ENCODE measurements around the gene STX18. TPM values are rescaled to one million over a fixed set of nuclear protein-coding genes. Genes with fewer than 3 reads are reported as not detected.

STX18 gene
- total RNA-seq, 2 donors from 2014 or later: 18.5 to 39.8 TPM

DNA sequence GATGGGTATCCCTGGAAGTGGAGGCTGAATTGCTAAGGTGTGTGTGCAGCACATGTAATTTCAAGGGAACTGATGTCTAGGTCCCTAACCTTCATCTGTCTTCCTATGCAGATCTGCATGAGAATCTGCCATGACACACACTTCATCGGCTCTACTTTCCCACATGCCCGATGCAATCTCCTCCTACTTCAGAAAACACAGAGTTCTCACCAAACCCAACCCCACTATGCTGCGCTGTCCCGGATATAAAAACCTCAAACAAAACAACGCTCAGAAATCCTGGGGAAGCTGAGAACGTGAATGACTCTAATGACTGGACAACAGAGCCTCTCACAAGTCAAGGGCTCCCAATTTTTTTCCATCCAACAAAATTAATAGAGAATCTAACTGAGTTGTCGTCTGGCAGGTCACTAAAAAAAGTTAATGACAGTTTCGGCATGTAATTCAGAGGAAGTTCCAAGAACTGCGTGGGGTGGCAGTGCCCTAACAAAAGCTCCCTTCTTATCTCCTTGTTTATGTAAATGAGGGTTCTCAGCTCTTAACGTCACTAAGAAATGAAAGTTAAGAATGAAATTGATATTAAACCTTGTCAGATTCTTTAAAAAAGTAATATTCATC is 39.0 kb downstream of the STX18 start:
- Histone ChIP-seq H3K4me3 (no peak overlapping the region), H3K4me1 (ENCODE audit: control insufficient read depth in 1 of 2, low read depth in 2 of 2) (peaks cover 0 to 10% of the 10 kb centered on the region in 2 donors), H3K27me3 (replicated peaks; ENCODE audit: insufficient read depth) (no peaks in the 10 kb centered on the region), H3K9me3 (no peaks in the 10 kb centered on the region), H3K27ac (no peak overlapping the region), H3K36me3 (no peaks in the 10 kb centered on the region)
- DNase-seq (ENCODE audit: low spot score): no peak
- TF ChIP-seq CTCF (IDR thresholded peaks at IDR 0.05): no peak
- no peak for ATAC-seq (ENCODE audit: insufficient number of reproducible peaks, low FRiP score, low read depth)

GRCh38 chr4:4501679-4502078 is 40.2 kb downstream of the STX18 start:
- Histone ChIP-seq H3K4me1 (ENCODE audit: control insufficient read depth in 1 of 2, low read depth in 2 of 2) (peaks cover 0 to 4% of the 10 kb centered on the region in 2 donors), H3K9me3 (no peaks in the 10 kb centered on the region), H3K36me3 (no peaks in the 10 kb centered on the region), H3K27me3 (replicated peaks; ENCODE audit: insufficient read depth) (no peaks in the 10 kb centered on the region), H3K4me3 (no peak overlapping the region), H3K27ac (no peak overlapping the region)
- DNase-seq (ENCODE audit: low spot score) (no peak), ATAC-seq (ENCODE audit: insufficient number of reproducible peaks, low FRiP score, low read depth) (no peak)
- TF ChIP-seq CTCF (IDR thresholded peaks at IDR 0.05): no peak

DNA sequence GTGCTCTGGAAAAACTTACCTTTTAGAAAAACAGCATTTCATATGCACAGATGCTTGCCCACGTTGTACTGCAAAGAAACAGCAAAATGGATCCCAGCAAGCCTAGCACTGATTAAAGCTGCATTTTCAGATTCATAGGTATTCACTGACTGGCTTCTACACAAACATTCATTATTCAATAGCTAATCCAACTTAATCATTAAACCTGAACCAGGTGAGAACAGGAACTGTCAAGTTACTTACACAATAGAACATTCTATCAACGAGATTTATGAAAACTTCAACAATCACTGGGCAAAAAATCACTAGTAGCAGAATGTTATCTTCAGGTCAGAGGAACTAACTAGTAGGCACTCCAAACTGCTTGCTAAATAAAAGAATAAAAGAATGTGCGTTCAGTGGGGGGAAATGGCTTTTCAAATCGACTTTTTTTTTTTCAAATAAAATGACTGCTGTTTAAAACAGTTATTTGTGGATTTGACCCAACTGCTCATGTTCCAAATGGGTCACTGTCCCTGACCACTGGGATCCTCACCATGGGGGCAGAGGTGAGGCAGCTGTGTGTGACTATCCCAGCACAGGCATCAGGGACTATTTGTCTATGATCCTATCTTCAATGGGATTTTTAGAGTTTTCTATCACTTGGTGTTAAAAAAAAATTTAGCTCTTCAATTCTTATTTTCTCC is 42.3 kb downstream of the STX18 start:
- no peak for DNase-seq (ENCODE audit: low spot score)
- H3K4me1 ChIP-seq (ENCODE audit: control insufficient read depth in 1 of 2, low read depth in 2 of 2): no peaks in the 10 kb centered on the region
- no peak for ATAC-seq (ENCODE audit: insufficient number of reproducible peaks, low FRiP score, low read depth)
- no peaks in the 10 kb centered on the region for H3K9me3 ChIP-seq
- H3K27ac ChIP-seq: no peak overlapping the region
- H3K27me3 ChIP-seq (replicated peaks; ENCODE audit: insufficient read depth): no peaks in the 10 kb centered on the region
- TF ChIP-seq CTCF (IDR thresholded peaks at IDR 0.05): no peak
- H3K36me3 ChIP-seq: no peaks in the 10 kb centered on the region
- no peak overlapping the region for H3K4me3 ChIP-seq

DNA sequence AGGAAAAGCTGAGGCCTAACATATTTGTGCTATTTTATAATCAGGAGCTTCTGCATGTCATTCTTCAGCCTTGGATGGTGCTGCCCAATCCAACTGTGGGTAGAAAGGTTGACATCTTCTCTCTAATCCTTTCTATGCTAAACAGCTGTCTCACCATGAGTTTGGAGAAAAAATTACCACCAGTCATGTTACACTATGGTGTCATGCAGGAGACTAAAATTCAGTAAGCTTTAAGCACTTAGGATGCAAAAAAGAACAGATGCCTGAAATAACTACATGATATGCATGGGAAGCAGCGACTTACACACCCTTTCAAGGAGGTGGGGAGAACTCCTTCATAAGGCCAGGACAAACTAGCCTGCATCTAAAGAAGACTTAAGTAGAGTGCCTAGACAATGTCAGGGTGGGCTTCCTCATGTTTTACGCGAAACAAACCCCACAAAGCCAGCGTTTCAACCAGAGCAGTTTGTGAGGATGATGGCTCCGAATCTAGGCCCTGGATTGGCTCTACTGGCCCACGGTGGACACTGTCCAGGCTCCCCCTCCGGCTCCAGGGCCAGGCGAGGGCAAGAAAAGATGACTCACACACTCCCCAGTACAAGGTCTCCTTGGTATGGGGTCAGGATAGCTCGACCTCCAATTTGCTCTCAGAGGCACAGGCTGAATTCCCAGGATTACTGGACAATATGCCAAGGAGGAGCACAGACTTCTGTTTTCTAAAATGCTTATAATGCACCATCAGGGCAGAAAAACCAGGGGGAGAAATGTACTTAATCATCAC is 45.1 kb downstream of the STX18 start:
- ATAC-seq (ENCODE audit: insufficient number of reproducible peaks, low FRiP score, low read depth): no peak
- H3K9me3 ChIP-seq: no peaks in the 10 kb centered on the region
- no peak overlapping the region for H3K4me3 ChIP-seq
- TF ChIP-seq CTCF (IDR thresholded peaks at IDR 0.05): no peak
- no peaks in the 10 kb centered on the region for H3K4me1 ChIP-seq (ENCODE audit: control insufficient read depth in 1 of 2, low read depth in 2 of 2)
- no peaks in the 10 kb centered on the region for H3K27me3 ChIP-seq (replicated peaks; ENCODE audit: insufficient read depth)
- no peak overlapping the region for H3K27ac ChIP-seq
- H3K36me3 ChIP-seq: no peaks in the 10 kb centered on the region
- DNase-seq (ENCODE audit: low spot score): no peak

- Histone ChIP-seq H3K9me3 (no peaks in the 10 kb centered on the region), H3K4me3 (no peak overlapping the region), H3K27ac (no peak overlapping the region), H3K36me3 (no peaks in the 10 kb centered on the region), H3K27me3 (replicated peaks; ENCODE audit: insufficient read depth) (no peaks in the 10 kb centered on the region), H3K4me1 (ENCODE audit: control insufficient read depth in 1 of 2, low read depth in 2 of 2) (no peaks in the 10 kb centered on the region)
- TF ChIP-seq CTCF (IDR thresholded peaks at IDR 0.05): no peak
- ATAC-seq (ENCODE audit: insufficient number of reproducible peaks, low FRiP score, low read depth) (no peak), DNase-seq (ENCODE audit: low spot score) (no peak)
Measured at GRCh38 chr4:4494882-4495281, 47.0 kb downstream of the STX18 start.
